ENCODE measurements around the gene PLK4.

- TF ChIP-seq EZH2phosphoT487 (IDR thresholded peaks at IDR 0.05; ENCODE audit: low read length), result no peak
- TF ChIP-seq, protein P1, sequence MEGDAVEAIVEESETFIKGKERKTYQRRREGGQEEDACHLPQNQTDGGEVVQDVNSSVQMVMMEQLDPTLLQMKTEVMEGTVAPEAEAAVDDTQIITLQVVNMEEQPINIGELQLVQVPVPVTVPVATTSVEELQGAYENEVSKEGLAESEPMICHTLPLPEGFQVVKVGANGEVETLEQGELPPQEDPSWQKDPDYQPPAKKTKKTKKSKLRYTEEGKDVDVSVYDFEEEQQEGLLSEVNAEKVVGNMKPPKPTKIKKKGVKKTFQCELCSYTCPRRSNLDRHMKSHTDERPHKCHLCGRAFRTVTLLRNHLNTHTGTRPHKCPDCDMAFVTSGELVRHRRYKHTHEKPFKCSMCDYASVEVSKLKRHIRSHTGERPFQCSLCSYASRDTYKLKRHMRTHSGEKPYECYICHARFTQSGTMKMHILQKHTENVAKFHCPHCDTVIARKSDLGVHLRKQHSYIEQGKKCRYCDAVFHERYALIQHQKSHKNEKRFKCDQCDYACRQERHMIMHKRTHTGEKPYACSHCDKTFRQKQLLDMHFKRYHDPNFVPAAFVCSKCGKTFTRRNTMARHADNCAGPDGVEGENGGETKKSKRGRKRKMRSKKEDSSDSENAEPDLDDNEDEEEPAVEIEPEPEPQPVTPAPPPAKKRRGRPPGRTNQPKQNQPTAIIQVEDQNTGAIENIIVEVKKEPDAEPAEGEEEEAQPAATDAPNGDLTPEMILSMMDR (IDR thresholded peaks at IDR 0.05; ENCODE audit: low read length), result no peak
- TF ChIP-seq EZH2 (optimal IDR thresholded peaks at IDR 0.05; ENCODE audit: low read depth, low read length), result no peak
These were observed 33.9 kb upstream of the PLK4 start for GRCh38 chr4:127846765-127847164.

Measured in MM.1S (cell line).